ENCODE data around the gene SLCO2B1.

GRCh38 chr11:75141166-75141565, 9.7 kb upstream of the SLCO2B1 start:
- TF ChIP-seq POLR2A (IDR thresholded peaks at IDR 0.05) (no peak), POLR2AphosphoS5 (IDR thresholded peaks at IDR 0.05) (no peak)
- TF ChIP-seq, protein P1, sequence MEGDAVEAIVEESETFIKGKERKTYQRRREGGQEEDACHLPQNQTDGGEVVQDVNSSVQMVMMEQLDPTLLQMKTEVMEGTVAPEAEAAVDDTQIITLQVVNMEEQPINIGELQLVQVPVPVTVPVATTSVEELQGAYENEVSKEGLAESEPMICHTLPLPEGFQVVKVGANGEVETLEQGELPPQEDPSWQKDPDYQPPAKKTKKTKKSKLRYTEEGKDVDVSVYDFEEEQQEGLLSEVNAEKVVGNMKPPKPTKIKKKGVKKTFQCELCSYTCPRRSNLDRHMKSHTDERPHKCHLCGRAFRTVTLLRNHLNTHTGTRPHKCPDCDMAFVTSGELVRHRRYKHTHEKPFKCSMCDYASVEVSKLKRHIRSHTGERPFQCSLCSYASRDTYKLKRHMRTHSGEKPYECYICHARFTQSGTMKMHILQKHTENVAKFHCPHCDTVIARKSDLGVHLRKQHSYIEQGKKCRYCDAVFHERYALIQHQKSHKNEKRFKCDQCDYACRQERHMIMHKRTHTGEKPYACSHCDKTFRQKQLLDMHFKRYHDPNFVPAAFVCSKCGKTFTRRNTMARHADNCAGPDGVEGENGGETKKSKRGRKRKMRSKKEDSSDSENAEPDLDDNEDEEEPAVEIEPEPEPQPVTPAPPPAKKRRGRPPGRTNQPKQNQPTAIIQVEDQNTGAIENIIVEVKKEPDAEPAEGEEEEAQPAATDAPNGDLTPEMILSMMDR (IDR thresholded peaks at IDR 0.05) = no peak

Data from suprapubic skin (tissue), 4 donors.